HepG2 (cell line): Measurements from ENCODE around the gene MEIS1. TPM values are rescaled to one million over a fixed set of nuclear protein-coding genes. Genes with fewer than 3 reads are reported as not detected.

Source experiments
- ATAC-seq: fragments of 200-7000 bp; cut with Tn5 transposase; 3 replicates; pipeline ENCODE4 v1.9.1; 2020; ENCODE audit warnings: mild to moderate bottlenecking, moderate library complexity
- BruUV-seq: library from RNA; stranded (reverse); fragments of 400-500 nt; replicated peaks from 2 replicates; lab custom pipeline; 2021; lab: Mats Ljungman, UMichigan
- CTCF ChIA-PET: fragments of 300-600 bp; formaldehyde crosslinking; extraction: SDS; loops from one replicate; lab custom pipeline; 2021; ENCODE audit warnings: low total read pairs, inconsistent platforms, low intra/inter-chr PET ratio; lab: Yijun Ruan, JAX
- POLR2A ChIA-PET: fragments of 350-600 bp; sonication (Branson Sonifier 250); formaldehyde crosslinking; loops from one replicate; lab custom pipeline; 2020; ENCODE audit warnings: antibody characterized with exemption, inconsistent platforms; lab: Yijun Ruan, JAX
- DNase-seq: peaks from one replicate; pipeline ENCODE4 v3.0.0-alpha.2; 2015; ENCODE audit warnings: low spot score
- FAIRE-seq: peaks from 3 replicates; lab custom pipeline; 2011; peaks lifted over from hg19 to GRCh38; lab: Jason Lieb, UNC
- H2AFZ ChIP-seq: one replicate; pipeline ENCODE4 v1.6.1; 2011; ENCODE audit warnings: low read length, inconsistent platforms
- H3K27ac ChIP-seq: fragments of 300-600 bp; 3 replicates; pipeline ENCODE4 v1.8.0; 2011; ENCODE audit warnings: mixed run types, mild to moderate bottlenecking, mixed read lengths, low read length, inconsistent platforms; ENCODE audit not compliant: insufficient read depth; ENCODE audit errors: extremely low read length
- H3K27me3 ChIP-seq, 2 experiments: fragments of 200-600 bp in 1 of 2; 2 replicates in 1 of 2; 3 replicates in 1 of 2; pipeline versions ENCODE4 v1.6.0 to v1.8.0; 2011; ENCODE audit warnings: low read length in 2 of 2, mild to moderate bottlenecking in 2 of 2, moderate library complexity in 2 of 2, inconsistent platforms in 1 of 2; ENCODE audit not compliant: insufficient read depth in 2 of 2, control insufficient read depth in 1 of 2
- H3K36me3 ChIP-seq, 2 experiments: fragments of 200-600 bp in 1 of 2; replicated peaks in 1 of 2; 2 replicates in 1 of 2; 3 replicates in 1 of 2; pipeline versions ENCODE4 v1.5.1 to v1.8.0; 2011; ENCODE audit warnings: low read length in 2 of 2, inconsistent platforms in 1 of 2; ENCODE audit not compliant: insufficient read depth in 2 of 2, control insufficient read depth in 1 of 2
- H3K4me1 ChIP-seq: 2 replicates; pipeline ENCODE4 v1.5.1; 2012; ENCODE audit warnings: low read length, inconsistent platforms; ENCODE audit not compliant: insufficient read depth
- H3K4me2 ChIP-seq: 2 replicates; pipeline ENCODE4 v1.6.0; 2011; ENCODE audit warnings: low read depth, low read length, inconsistent platforms
- H3K4me3 ChIP-seq, 3 experiments: fragments of 200-600 bp in 1 of 3; sonication (generic), shearing (Covaris generic) in 1 of 3; replicated peaks in 1 of 3; 2 replicates each; pipeline ENCODE4 v1.5.1; 2011 to 2016; ENCODE audit warnings: low read length in 3 of 3, inconsistent platforms in 2 of 3, low read depth in 2 of 3, mild to moderate bottlenecking in 2 of 3, control low read depth in 1 of 3, mixed read lengths in 1 of 3; ENCODE audit not compliant: insufficient read depth in 1 of 3
- H3K79me2 ChIP-seq: one replicate; pipeline ENCODE4 v1.6.1; 2011; ENCODE audit warnings: low read length, inconsistent platforms; ENCODE audit not compliant: insufficient read depth
- H3K9ac ChIP-seq: 2 replicates; pipeline ENCODE4 v1.6.0; 2011; ENCODE audit warnings: mild to moderate bottlenecking, low read depth, low read length, inconsistent platforms; ENCODE audit not compliant: insufficient read depth
- H3K9me3 ChIP-seq: 2 replicates; pipeline ENCODE4 v1.5.1; 2012; ENCODE audit warnings: mild to moderate bottlenecking, low read length
- H4K20me1 ChIP-seq: 2 replicates; pipeline ENCODE4 v1.6.0; 2011; ENCODE audit warnings: inconsistent platforms, mild to moderate bottlenecking, low read length, moderate library complexity; ENCODE audit not compliant: insufficient read depth
- HMGXB3 ChIP-seq: sonication (generic); formaldehyde crosslinking; IDR thresholded peaks from 2 replicates; pipeline ENCODE4 v1.4.0; 2020; ENCODE audit warnings: missing genetic modification reagents, borderline replicate concordance
- KLF12 ChIP-seq: sonication (generic); formaldehyde crosslinking; IDR thresholded peaks from 2 replicates; pipeline ENCODE4 v1.4.0; 2020; ENCODE audit warnings: missing genetic modification reagents, borderline replicate concordance
- SRY ChIP-seq: sonication (generic); formaldehyde crosslinking; IDR thresholded peaks from 2 replicates; pipeline ENCODE4 v1.8.0; 2022; ENCODE audit warnings: mild to moderate bottlenecking, missing genetic modification reagents
- THAP11 ChIP-seq: IDR thresholded peaks from 2 replicates; pipeline ENCODE4 v1.6.1; 2016; ENCODE audit warnings: missing biosample characterization, missing genetic modification reagents
- ZBTB49 ChIP-seq: sonication (generic); formaldehyde crosslinking; IDR thresholded peaks from 2 replicates; pipeline ENCODE4 v1.4.0; 2020; ENCODE audit warnings: missing genetic modification reagents, borderline replicate concordance
- ZFP82 ChIP-seq: sonication (generic); formaldehyde crosslinking; IDR thresholded peaks from 2 replicates; pipeline ENCODE4 v1.5.1; 2020; ENCODE audit warnings: mild to moderate bottlenecking, missing genetic modification reagents, borderline replicate concordance
- ZNF101 ChIP-seq: sonication (generic); formaldehyde crosslinking; IDR thresholded peaks from 2 replicates; pipeline ENCODE4 v1.4.0; 2020; ENCODE audit warnings: mild to moderate bottlenecking, low read depth, missing genetic modification reagents, borderline replicate concordance
- ZNF496 ChIP-seq: sonication (generic); formaldehyde crosslinking; IDR thresholded peaks from 2 replicates; pipeline ENCODE4 v1.8.1; 2023; ENCODE audit warnings: mild to moderate bottlenecking, moderate library complexity, missing genetic modification reagents; ENCODE audit not compliant: insufficient replicate concordance
- ZNF547 ChIP-seq: sonication (generic); formaldehyde crosslinking; IDR thresholded peaks from 2 replicates; pipeline ENCODE4 v1.5.1; 2020; ENCODE audit warnings: mild to moderate bottlenecking, missing genetic modification reagents
- ZNF75D ChIP-seq: sonication (generic); formaldehyde crosslinking; IDR thresholded peaks from 2 replicates; pipeline ENCODE4 v1.8.1; 2023; ENCODE audit warnings: missing genetic modification reagents, mild to moderate bottlenecking, borderline replicate concordance
- in situ Hi-C: cut with HindIII; loops from 2 replicates; pipeline ENCODE4 v1.10.0; 2017; ENCODE audit warnings: low pct_unique_long_range_greater_than_20kb; ENCODE audit not compliant: extremely low pct_ligation_motif_present
- intact Hi-C: fragments of 100-400 bp; cut with micrococcal nuclease; formaldehyde crosslinking; loops from one replicate; pipeline ENCODE4 v1.10.0; 2022; ENCODE audit not compliant: unreplicated experiment
- polyA plus RNA-seq, 8 experiments: library from polyadenylated mRNA; depleted of rRNA in 3 of 8; stranded (reverse) in 7 of 8; unstranded in 1 of 8; fragments of >200 nt; fragmentation: Illumina TruSeq in 4 of 8; extraction: Trizol in 4 of 8; gene quantifications; 2 replicates each; pipeline versions ENCODE4 v1.2.1 to v1.2.3, GENCODE V29; 2011 to 2016; ENCODE audit warnings: low read depth in 4 of 8, missing spikeins in 1 of 8, mixed read lengths in 1 of 8; ENCODE audit not compliant: insufficient read depth in 1 of 8
- total RNA-seq, 5 experiments: library from RNA; depleted of rRNA; stranded (reverse); fragments of >200 nt; fragmentation: Illumina TruSeq; extraction: Trizol; gene quantifications; 2 replicates each; pipeline ENCODE4 v1.2.3, GENCODE V29; 2016; ENCODE audit warnings: low read depth in 1 of 5

The MEIS1 gene
- total and polyA plus RNA-seq, 2 of the 13 experiments (the other 11 are each of a cell fraction or from before 2014, with no cell fraction given) = 3.8 to 6.0 TPM

- TF ChIP-seq ZNF75D (CRISPR knock-in tag) (no peak), KLF12 (CRISPR knock-in tag) (no peak), ZFP82 (CRISPR knock-in tag) (no peak), ZBTB49 (CRISPR knock-in tag) (no peak), THAP11 (CRISPR knock-in tag) (no peak), ZNF101 (CRISPR knock-in tag) (no peak), ZNF496 (no peak), HMGXB3 (no peak), ZNF547 (no peak), SRY (no peak)
- no peak overlapping the region for H3K9ac ChIP-seq
- intact Hi-C loops (no loop called here), in situ Hi-C loops (no loop called here)
- no peak overlapping the region for H3K27ac ChIP-seq
- no peak overlapping the region for H3K4me3 ChIP-seq
- CTCF ChIA-PET = no interaction called here
- no peaks in the 10 kb centered on the region for H3K4me1 ChIP-seq
- ATAC-seq (no peak), FAIRE-seq (no peak), DNase-seq (no peak)
- H2AFZ ChIP-seq = no peak overlapping the region
- H3K4me2 ChIP-seq = no peak overlapping the region
- POLR2A ChIA-PET = no interaction called here
- no peaks in the 10 kb centered on the region for H3K79me2 ChIP-seq
- no peaks in the 10 kb centered on the region for H3K9me3 ChIP-seq
- no peaks in the 10 kb centered on the region for H3K27me3 ChIP-seq
- no peaks in the 10 kb centered on the region for H3K36me3 ChIP-seq
- BruUV-seq = no TSS peak
- no peaks in the 10 kb centered on the region for H4K20me1 ChIP-seq
These were observed 17.3 kb downstream of the MEIS1 start for GRCh38 chr2:66452214-66452613.
